ENCODE results near the gene LCE3A.

DNA sequence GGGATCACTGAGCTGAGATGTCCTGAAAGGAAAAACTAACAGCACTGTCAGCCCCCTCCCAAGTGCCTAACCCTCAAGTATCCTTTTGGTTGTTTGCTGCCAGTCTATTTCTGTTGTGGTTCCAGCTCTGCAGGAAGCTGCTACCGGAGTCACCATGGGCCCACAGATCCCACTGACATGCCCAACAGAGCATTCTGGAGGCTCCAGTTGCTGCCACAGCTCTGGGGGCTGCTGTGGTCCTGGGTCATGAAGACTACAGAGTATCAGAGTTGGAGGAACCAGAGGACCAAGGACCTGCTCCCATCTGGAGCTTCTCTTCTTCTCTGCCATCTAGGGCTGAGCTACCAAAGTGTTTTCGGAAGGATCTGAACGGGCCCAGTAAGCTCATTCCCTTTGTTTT lies 910 bp downstream of the LCE3A start:
- TF ChIP-seq CTCF (IDR thresholded peaks at IDR 0.05 in 8 of 11, conservative IDR thresholded peaks at IDR 0.05 in 3 of 11) = no peak
- no peak for TF ChIP-seq POLR2AphosphoS5 (IDR thresholded peaks at IDR 0.05)
- TF ChIP-seq POLR2A (IDR thresholded peaks at IDR 0.05) = no peak
